Tongue (tissue), 1 donor: ENCODE data around the gene ZSCAN2. TPM values are rescaled to one million over a fixed set of nuclear protein-coding genes. Genes with fewer than 3 reads are reported as not detected.

Source experiments
- total RNA-seq: library from RNA; depleted of rRNA; stranded (reverse); fragments of >200 nt; gene quantifications from one replicate; pipeline ENCODE4 v1.2.3, GENCODE V29; 2014

The ZSCAN2 gene
- total RNA-seq, 1 donor from 2014 or later, result 19.9 TPM

Other genes starting within 250 kb of the ZSCAN2 start
- 24.0 TPM for gene WDR73, start 53.3 kb downstream of the ZSCAN2 start, total RNA-seq
- gene NMB, start 57.2 kb downstream of the ZSCAN2 start, total RNA-seq, result 3.4 TPM
- gene SEC11A, start 115.1 kb downstream of the ZSCAN2 start, total RNA-seq, result 240 TPM
- 15.6 TPM for gene ZNF592, start 147.6 kb downstream of the ZSCAN2 start, total RNA-seq
- 64.6 TPM for gene ALPK3, start 216.3 kb downstream of the ZSCAN2 start, total RNA-seq